Mesothelial cell of epicardium (in vitro differentiated cells): ENCODE measurements around the gene HDAC4. TPM values are rescaled to one million over a fixed set of nuclear protein-coding genes. Genes with fewer than 3 reads are reported as not detected.
A peak's percentile ranks its signal among the peaks of the same experiment; 100 is the strongest.

Source experiments
- DNase-seq, 2 experiments: peaks; one replicate each; pipeline ENCODE4 v3.0.0; 2021; ENCODE audit warnings: low spot score in 2 of 2; ENCODE audit not compliant: unreplicated experiment in 2 of 2
- H3K27ac Mint-ChIP-seq: 2 replicates; pipeline ENCODE4 v1.8.0; 2021; ENCODE audit warnings: mixed read lengths
- H3K27me3 Mint-ChIP-seq: 2 replicates; pipeline ENCODE4 v1.8.0; 2021; ENCODE audit warnings: low read depth, mixed read lengths
- H3K36me3 Mint-ChIP-seq: 2 replicates; pipeline ENCODE4 v1.8.0; 2021; ENCODE audit warnings: mixed read lengths
- H3K4me1 Mint-ChIP-seq: 2 replicates; pipeline ENCODE4 v1.8.0; 2021; ENCODE audit warnings: mixed read lengths
- H3K4me3 Mint-ChIP-seq: 2 replicates; pipeline ENCODE4 v1.8.0; 2021; ENCODE audit warnings: mild to moderate bottlenecking, moderate library complexity, mixed read lengths
- H3K9me3 Mint-ChIP-seq: 2 replicates; pipeline ENCODE4 v1.8.0; 2021; ENCODE audit warnings: mixed read lengths
- total RNA-seq: library from RNA; stranded (reverse); gene quantifications from 3 replicates; pipeline ENCODE4 v1.2.1, GENCODE V29; 2021
- TF ChIP-seq, protein P1 (sequence below): fragments of 200-600 bp; sonication (generic); IDR thresholded peaks from one replicate; pipeline ENCODE4 v1.5.0; 2021; ENCODE audit warnings: antibody characterized with exemption; ENCODE audit not compliant: unreplicated experiment

HDAC4 gene
- total RNA-seq, 1 donor from 2014 or later = 59.2 TPM

DNA sequence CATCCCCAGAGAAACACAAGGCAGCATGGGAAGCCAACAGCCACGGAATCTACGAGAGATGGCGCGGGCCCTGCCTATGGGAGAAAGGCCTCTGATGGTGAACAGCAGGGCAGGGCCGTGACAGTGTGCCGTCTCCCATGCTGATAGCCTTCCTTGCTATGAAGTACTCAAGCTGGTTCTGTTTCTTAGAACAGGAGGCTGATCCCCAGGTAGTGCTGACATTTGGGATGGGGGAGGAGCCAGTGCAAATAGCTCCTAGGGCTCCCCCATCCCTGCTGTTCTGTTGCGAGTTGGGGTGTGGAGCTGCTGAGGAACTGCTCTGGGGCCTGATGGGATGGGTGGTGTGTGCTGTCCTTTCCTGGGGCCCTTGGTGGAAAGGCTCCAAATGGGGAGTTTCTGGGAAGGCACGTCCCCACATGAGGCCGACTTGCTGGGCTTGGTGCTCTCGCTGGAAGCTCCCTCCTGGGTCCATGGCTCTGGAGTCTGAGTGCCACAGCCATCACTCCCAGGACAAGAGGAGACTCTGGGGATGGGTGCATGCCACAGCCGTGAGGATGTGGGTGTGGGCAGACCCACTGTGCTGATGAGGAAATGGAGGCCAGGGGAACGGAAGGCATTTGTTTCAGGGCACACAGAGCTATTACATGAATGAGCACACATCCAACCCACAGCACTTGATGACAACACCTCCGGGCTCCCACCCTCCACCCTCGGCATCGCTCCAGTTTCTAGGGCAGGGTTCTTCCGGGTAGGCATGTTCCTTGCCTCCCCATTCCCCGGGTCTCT is 246.8 kb downstream of the HDAC4 start:
- Mint-ChIP-seq H3K27ac (no peak overlapping the region), H3K9me3 (no peaks in the 10 kb centered on the region), H3K27me3 (no peaks in the 10 kb centered on the region), H3K4me3 (no peak overlapping the region), H3K4me1 (no peaks in the 10 kb centered on the region), H3K36me3 (peaks cover 23% of the 10 kb centered on the region)
- TF ChIP-seq, protein P1, sequence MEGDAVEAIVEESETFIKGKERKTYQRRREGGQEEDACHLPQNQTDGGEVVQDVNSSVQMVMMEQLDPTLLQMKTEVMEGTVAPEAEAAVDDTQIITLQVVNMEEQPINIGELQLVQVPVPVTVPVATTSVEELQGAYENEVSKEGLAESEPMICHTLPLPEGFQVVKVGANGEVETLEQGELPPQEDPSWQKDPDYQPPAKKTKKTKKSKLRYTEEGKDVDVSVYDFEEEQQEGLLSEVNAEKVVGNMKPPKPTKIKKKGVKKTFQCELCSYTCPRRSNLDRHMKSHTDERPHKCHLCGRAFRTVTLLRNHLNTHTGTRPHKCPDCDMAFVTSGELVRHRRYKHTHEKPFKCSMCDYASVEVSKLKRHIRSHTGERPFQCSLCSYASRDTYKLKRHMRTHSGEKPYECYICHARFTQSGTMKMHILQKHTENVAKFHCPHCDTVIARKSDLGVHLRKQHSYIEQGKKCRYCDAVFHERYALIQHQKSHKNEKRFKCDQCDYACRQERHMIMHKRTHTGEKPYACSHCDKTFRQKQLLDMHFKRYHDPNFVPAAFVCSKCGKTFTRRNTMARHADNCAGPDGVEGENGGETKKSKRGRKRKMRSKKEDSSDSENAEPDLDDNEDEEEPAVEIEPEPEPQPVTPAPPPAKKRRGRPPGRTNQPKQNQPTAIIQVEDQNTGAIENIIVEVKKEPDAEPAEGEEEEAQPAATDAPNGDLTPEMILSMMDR = no peak
- DNase-seq = peak in 1 of 2 experiments; percentile 10

DNA sequence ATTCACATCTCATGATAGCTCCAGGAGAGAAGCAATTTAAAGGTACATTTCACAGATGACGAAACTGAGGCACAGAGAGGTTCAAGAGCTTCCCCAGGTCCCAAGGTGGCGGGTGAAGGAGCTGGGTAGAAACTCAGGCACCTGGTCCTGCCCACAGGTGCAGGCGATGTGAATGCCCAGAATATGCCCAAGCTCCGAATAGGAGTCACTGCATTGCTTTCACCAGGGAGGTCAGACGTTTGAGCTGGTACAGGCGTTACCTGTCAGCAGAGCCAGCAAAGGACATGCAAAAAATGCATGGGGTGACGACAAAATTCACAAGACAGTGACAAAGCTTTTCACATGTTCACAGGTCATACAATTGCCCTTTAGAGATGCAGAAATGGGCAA is 247.9 kb downstream of the HDAC4 start:
- TF ChIP-seq, protein P1 = no peak
- H3K27me3 Mint-ChIP-seq = no peaks in the 10 kb centered on the region
- H3K4me3 Mint-ChIP-seq = no peak overlapping the region
- H3K36me3 Mint-ChIP-seq = peaks cover 27% of the 10 kb centered on the region
- DNase-seq = no peak
- H3K27ac Mint-ChIP-seq = no peak overlapping the region
- H3K4me1 Mint-ChIP-seq = no peaks in the 10 kb centered on the region
- H3K9me3 Mint-ChIP-seq = no peaks in the 10 kb centered on the region

DNA sequence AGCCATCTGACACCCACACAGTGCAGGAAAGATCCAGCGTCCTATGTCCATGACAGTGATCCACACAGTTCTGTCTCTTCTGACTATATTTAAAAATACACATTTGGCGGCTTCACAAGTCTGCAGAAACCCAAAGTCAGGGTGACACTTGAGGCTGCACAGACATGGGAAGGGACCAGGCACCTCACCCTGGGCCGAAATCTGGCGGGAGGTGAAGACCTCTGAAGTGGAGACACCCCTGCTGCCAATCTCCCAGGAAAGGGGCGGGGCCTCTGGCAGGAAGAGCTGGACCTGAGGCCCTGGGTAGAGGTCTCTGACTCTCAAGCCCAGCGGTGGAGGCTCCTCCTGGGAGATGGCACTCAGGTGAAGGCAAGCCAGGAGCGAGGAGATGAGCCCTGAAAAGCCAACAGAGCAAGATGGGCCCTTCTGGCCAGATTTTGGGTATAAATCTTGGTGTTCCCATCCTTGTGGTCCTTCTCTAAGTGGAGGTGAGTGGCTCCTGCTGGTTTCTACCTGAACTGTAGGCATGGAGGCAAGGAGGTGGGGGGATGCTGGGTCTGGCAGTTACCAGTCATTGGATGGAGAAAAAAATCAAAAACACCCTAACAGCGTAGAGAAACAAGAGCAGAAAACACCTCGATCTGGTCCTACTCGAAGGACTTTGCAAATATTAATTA is 248.4 kb downstream of the HDAC4 start:
- Mint-ChIP-seq H3K4me1 (no peaks in the 10 kb centered on the region), H3K9me3 (no peaks in the 10 kb centered on the region), H3K27me3 (no peaks in the 10 kb centered on the region), H3K36me3 (peaks cover 27% of the 10 kb centered on the region), H3K4me3 (no peak overlapping the region), H3K27ac (no peak overlapping the region)
- TF ChIP-seq, protein P1 = no peak
- DNase-seq = no peak

DNA sequence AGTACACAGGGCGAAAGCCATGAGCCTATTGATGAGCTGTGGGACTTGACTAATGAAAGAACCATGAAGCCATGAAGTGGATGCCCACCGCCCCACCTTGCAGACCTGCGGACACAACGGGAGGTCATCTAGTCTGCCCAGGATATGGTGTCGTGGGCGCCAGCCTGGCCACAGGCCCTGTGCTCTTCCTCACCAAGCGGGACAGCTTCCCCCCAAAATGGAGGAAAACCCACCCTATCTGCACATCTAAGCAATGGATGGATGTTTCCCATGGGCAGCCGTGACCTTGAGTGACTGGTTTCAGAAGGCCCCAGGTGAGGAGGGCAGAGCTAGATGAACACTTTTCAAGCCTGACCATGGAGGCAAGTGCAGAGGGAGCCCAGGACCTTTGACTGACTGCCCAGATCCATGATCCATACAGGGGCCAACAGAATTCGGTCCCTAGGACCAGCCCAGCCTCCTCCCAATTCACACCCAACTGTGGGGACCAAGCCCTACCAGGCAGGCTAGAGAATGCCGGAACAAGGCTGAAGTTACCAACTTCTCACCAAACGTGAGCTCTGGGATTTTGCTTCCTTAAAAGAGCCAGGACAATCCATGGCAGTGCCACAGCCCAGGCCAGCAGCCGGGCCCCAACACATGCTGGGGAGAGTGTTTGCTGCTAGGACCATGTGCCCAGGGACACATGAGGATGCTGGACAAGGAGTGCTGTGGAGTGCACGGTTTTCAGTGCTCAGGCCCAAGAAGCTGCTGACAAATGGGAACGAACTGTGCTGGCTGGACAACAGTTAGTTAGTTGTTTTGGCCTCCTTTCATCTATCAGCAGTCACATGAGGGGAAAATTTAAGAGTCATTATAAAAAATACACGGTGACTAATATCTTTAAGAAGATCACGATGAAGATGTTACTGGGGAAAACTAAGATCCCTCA is 249.4 kb downstream of the HDAC4 start:
- TF ChIP-seq, protein P1 = no peak
- peaks cover 27% of the 10 kb centered on the region for H3K36me3 Mint-ChIP-seq
- no peak overlapping the region for H3K4me3 Mint-ChIP-seq
- no peaks in the 10 kb centered on the region for H3K9me3 Mint-ChIP-seq
- no peaks in the 10 kb centered on the region for H3K27me3 Mint-ChIP-seq
- no peaks in the 10 kb centered on the region for H3K4me1 Mint-ChIP-seq
- DNase-seq = no peak
- no peak overlapping the region for H3K27ac Mint-ChIP-seq

DNA sequence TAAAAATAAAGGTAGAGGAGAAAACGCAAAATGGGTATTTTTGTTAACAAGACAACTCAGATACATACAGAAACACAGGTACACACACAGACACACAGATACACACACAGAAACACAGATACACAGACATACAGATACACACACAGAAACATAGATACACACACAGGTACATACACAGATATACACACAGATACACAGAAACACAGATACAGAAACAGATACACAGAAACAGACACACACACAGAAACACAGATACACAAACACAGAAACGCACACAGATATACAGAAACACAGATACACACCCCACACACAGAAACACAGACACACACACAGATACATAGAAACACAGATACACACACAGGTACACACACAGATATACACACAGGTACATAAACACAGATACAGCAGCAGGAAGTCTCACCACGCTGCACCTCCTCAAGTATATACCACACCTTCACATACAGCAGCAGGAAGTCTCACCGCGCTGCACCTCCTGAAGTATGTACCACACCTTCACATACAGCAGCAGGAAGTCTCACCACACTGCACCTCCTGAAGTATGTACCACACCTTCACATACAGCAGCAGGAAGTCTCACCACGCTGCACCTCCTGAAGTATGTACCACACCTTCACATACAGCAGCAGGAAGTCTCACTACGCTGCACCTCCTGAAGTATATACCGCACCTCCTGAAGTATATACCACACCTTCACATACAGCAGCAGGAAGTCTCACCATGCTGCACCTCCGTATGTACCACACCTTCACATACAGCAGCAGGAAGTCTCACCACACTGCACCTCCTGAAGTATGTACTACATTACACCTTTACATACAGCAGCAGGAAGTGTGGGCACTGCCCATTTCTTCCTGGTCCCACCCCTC is 250.5 kb downstream of the HDAC4 start:
- DNase-seq = no peak
- Mint-ChIP-seq H3K9me3 (no peaks in the 10 kb centered on the region), H3K36me3 (peaks cover 22% of the 10 kb centered on the region), H3K27ac (no peak overlapping the region), H3K27me3 (no peaks in the 10 kb centered on the region), H3K4me3 (no peak overlapping the region), H3K4me1 (no peaks in the 10 kb centered on the region)
- TF ChIP-seq, protein P1 = no peak
